ENCODE measurements around the gene EMX2. TPM values are rescaled to one million over a fixed set of nuclear protein-coding genes. Genes with fewer than 3 reads are reported as not detected.

Gene EMX2
- total and polyA plus RNA-seq, 2 of the 13 experiments (the other 11 are each of a cell fraction or from before 2014, with no cell fraction given), result not detected

GRCh38 chr10:117532003-117532385 is 10.6 kb upstream of the EMX2 start:
- Histone ChIP-seq H3K4me2 (ENCODE audit: low read depth, low read length) (no peak overlapping the region), H3K4me1 (ENCODE audit: insufficient read depth, low read length) (0 out of 2 replicates have a peak, but pooled peaks cover 12% of the 10 kb centered on the region), H4K20me1 (ENCODE audit: insufficient read depth, low read length) (no peaks in the 10 kb centered on the region), H3K9me3 (ENCODE audit: low read length) (no peaks in the 10 kb centered on the region), H3K27me3 (ENCODE audit: control insufficient read depth in 1 of 2, insufficient read depth in 2 of 2, low read length in 2 of 2) (peaks cover 11 to 68% of the 10 kb centered on the region in 2 experiments), H3K79me2 (ENCODE audit: insufficient read depth, low read length) (no peaks in the 10 kb centered on the region), H2AFZ (ENCODE audit: low read length) (no peak overlapping the region), H3K9ac (ENCODE audit: insufficient read depth, low read depth, low read length) (no peak overlapping the region), H3K4me3 (replicated peaks in 1 of 3; ENCODE audit: insufficient read depth in 1 of 3, low read depth in 2 of 3, low read length in 3 of 3) (no peak overlapping the region), H3K36me3 (replicated peaks in 1 of 2; ENCODE audit: control insufficient read depth in 1 of 2, insufficient read depth in 2 of 2, low read length in 2 of 2) (no peaks in the 10 kb centered on the region), H3K27ac (ENCODE audit: extremely low read length, insufficient read depth, low read length) (no peak overlapping the region)
- FAIRE-seq, result no peak
- in situ Hi-C loops (cut with HindIII; ENCODE audit: extremely low pct_ligation_motif_present, low pct_unique_long_range_greater_than_20kb), result loop anchor here (25.0 kb wide), 1 partner anchor 580 kb away; no protein-coding TSS in a partner anchor
- CTCF ChIA-PET (ENCODE audit: low intra/inter-chr PET ratio, low total read pairs), result no interaction called here
- no TSS peak for BruUV-seq (replicated peaks)
- ATAC-seq, result no peak
- WGBS (ENCODE audit: low lambda C conversion rate), result 9% methylated on average over 3 of the region's 3 CpGs
- TF ChIP-seq PRPF4 (IDR thresholded peaks at IDR 0.05; ENCODE audit: low read depth, low read length, poor library complexity, severe bottlenecking) (no peak), ZBTB42 (CRISPR knock-in tag; IDR thresholded peaks at IDR 0.05) (no peak), ZNF382 (CRISPR knock-in tag; IDR thresholded peaks at IDR 0.05; ENCODE audit: borderline replicate concordance) (no peak)
- TF ChIP-seq, protein P1, sequence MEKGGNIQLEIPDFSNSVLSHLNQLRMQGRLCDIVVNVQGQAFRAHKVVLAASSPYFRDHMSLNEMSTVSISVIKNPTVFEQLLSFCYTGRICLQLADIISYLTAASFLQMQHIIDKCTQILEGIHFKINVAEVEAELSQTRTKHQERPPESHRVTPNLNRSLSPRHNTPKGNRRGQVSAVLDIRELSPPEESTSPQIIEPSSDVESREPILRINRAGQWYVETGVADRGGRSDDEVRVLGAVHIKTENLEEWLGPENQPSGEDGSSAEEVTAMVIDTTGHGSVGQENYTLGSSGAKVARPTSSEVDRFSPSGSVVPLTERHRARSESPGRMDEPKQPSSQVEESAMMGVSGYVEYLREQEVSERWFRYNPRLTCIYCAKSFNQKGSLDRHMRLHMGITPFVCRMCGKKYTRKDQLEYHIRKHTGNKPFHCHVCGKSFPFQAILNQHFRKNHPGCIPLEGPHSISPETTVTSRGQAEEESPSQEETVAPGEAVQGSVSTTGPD (CRISPR knock-in tag; IDR thresholded peaks at IDR 0.05), result no peak
- DNase-seq (ENCODE audit: low spot score), result no peak
- intact Hi-C loops (cut with micrococcal nuclease; ENCODE audit: unreplicated experiment), result no loop called here
- POLR2A ChIA-PET, result no interaction called here

GRCh38 chr10:117532451-117533107 is 10.0 kb upstream of the EMX2 start:
- peaks cover 13 to 73% of the 10 kb centered on the region in 2 experiments for H3K27me3 ChIP-seq (ENCODE audit: control insufficient read depth in 1 of 2, insufficient read depth in 2 of 2, low read length in 2 of 2)
- intact Hi-C loops (cut with micrococcal nuclease; ENCODE audit: unreplicated experiment), result no loop called here

More at GRCh38 chr10:117532451-117533107, 10.0 kb upstream of the EMX2 start:
- BruUV-seq (replicated peaks), result no TSS peak
- DNase-seq (ENCODE audit: low spot score), result no peak
- 0 out of 2 replicates have a peak, but pooled peaks have one; percentile 77 for TF ChIP-seq EZH2 (conservative IDR thresholded peaks at IDR 0.05; ENCODE audit: low read depth, low read length)
- no peak for TF ChIP-seq CC2D1A (CRISPR knock-in tag; IDR thresholded peaks at IDR 0.05)
- no peaks in the 10 kb centered on the region for H4K20me1 ChIP-seq (ENCODE audit: insufficient read depth, low read length)
- no peak for FAIRE-seq
- 0 out of 2 replicates have a peak, but pooled peaks cover 12% of the 10 kb centered on the region for H3K4me1 ChIP-seq (ENCODE audit: insufficient read depth, low read length)
- ATAC-seq, result no peak
- H3K4me2 ChIP-seq (ENCODE audit: low read depth, low read length), result no peak overlapping the region
- H2AFZ ChIP-seq (ENCODE audit: low read length), result no peak overlapping the region
- no peaks in the 10 kb centered on the region for H3K36me3 ChIP-seq (replicated peaks in 1 of 2; ENCODE audit: control insufficient read depth in 1 of 2, insufficient read depth in 2 of 2, low read length in 2 of 2)
- ChIA-PET POLR2A (no interaction called here), CTCF (ENCODE audit: low intra/inter-chr PET ratio, low total read pairs) (no interaction called here)
- H3K9me3 ChIP-seq (ENCODE audit: low read length), result no peaks in the 10 kb centered on the region
- H3K79me2 ChIP-seq (ENCODE audit: insufficient read depth, low read length), result no peaks in the 10 kb centered on the region
- WGBS (ENCODE audit: low lambda C conversion rate), result 33% methylated on average over 30 of the region's 33 CpGs
- H3K27ac ChIP-seq (ENCODE audit: extremely low read length, insufficient read depth, low read length), result no peak overlapping the region
- no peak overlapping the region for H3K9ac ChIP-seq (ENCODE audit: insufficient read depth, low read depth, low read length)
- H3K4me3 ChIP-seq (replicated peaks in 1 of 3; ENCODE audit: insufficient read depth in 1 of 3, low read depth in 2 of 3, low read length in 3 of 3), result no peak overlapping the region
- in situ Hi-C loops (cut with HindIII; ENCODE audit: extremely low pct_ligation_motif_present, low pct_unique_long_range_greater_than_20kb), result loop anchor here (25.0 kb wide), 1 partner anchor 580 kb away; no protein-coding TSS in a partner anchor
